NCI-H1694 (cell line): ENCODE results near the gene MYCBP.
A peak's percentile ranks its signal among the peaks of the same experiment; 100 is the strongest.
"Not testable (repeated sequence)": the region's sequence is repeated elsewhere in the genome, so short reads cannot be mapped to it uniquely, and the experiment has no call there.

Experiments used
- DNase-seq: peaks from one replicate; lab custom pipeline; 2025; lab: John Stamatoyannopoulos, UW

The MYCBP gene, protein sequence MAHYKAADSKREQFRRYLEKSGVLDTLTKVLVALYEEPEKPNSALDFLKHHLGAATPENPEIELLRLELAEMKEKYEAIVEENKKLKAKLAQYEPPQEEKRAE

DNA sequence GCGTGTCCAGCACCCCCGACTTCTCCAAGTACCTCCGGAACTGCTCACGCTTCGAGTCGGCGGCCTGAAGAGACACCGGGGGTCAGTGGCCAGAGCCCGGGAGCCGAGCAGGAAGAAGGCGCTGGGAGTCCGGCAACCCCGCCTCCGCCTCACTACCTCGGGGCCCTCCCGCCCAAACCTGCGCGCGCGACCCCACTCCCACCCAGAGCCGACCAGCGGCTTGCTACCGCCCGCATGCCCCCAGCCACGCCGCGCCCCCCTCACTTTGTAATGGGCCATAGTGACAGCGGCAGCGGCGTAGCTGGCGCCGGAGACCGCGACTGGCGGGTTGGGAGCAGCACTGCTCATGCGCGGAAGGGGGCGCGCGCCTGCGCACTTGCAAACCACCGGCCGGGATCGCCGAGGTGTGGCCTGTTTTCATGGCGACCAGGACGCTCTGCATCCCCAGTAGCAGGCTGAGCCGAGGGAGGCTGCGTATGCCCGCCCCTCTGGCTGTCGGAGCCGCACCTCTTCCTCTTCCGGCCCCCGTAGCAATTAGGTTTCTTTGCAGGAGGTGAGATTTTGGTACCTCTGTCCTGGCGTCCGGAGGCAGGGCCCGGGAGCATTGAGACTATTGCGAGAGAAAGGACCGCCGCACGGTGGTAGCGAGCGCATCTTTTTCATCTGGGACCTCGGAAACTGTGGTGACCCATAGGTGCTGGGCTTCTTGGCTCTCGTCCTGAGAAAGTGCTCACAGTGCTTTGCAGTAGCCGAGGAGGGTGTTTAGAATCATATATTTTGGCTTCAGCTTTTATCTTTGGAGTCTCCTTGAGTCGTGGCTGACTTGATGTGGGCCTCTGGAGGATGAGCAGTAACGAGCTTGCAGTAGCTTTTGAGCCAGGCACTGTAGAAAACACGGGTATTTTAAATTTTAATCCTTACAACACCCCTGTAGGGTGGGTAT, at the start of gene MYCBP:
Gene MYCBP (minus strand): TSS at position 322 of the 943 bp plus-strand sequence. CDS start 43 bp downstream, at position 279.
- DNase-seq, result peak; percentile 83

DNA sequence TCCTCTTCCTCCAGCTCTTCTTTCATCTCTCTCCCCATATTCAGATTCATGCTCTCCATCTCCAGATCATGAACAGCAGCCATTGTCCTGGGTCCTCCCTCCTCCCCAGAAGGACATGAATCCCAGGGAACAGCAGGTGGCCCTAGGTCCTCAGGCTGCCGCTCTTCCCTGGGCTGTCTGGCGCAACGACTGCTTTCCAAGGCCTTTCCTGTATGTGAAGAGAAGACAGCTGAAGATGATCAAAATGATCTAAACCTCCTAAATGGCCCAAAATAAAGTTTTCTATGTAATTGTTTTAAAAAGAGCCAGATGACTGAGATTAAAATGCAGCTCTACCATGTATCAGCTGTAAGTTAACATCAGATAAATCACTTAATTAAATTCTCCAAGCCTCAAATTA, 46.0 kb upstream of the MYCBP start:
- DNase-seq, result no peak

DNA sequence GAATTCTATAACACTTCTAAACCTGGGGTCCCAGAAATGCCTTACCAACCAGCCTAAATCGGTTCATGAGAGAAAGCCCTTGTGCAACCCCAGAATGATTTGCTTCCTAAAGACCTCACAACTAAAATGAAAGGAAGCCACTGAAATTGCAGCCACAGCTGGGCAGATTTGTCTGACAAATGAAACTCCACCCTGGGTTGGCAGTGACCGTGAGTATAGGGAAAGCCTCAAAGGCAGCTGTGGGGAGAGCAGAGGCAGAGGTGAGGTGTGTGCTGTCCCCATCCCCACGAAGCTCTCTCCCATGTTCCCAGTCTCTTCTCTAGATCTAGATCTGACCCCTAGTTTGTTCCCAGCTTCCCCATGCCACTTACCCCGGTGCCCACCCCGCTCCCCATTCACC, 45.4 kb upstream of the MYCBP start:
- no peak for DNase-seq

DNA sequence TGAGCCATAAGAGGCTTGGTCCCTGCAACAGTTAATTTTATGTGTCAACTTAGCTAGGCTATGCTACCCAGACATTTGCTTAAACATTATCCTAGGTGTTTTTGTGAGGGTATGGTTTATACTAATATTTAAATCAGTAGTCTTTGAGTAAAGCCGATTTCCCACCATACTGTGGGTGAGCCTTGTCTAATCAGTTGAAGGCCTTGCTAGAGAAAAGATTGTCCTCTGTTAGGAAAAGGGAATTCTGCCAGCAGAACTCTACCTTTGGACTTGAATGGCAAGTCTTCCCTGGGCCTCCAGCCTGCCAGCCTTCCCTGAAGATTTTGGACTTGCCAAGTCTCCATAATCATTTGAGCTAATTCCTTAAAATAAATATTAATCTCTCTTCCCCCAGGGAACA, 44.6 kb upstream of the MYCBP start:
- DNase-seq, result no peak

DNA sequence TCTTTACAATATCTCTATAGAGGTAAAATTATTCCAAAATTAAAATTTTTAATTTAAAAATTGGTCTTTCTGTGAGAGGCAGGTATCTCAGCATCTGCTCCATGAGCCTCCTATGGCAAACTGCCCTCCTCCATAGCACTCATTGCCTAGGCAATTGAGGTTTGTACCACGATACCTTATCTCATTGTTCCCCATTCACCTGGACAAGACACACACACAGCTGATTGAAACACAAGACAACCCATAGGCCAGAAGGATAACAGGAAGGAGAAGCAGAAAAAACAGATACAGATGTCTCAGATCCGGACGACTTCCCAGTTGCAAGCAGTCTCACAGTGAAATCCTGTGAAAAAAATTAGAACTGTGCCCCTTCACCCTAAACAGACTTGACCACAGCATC, 44.2 kb upstream of the MYCBP start:
- DNase-seq, result no peak

DNA sequence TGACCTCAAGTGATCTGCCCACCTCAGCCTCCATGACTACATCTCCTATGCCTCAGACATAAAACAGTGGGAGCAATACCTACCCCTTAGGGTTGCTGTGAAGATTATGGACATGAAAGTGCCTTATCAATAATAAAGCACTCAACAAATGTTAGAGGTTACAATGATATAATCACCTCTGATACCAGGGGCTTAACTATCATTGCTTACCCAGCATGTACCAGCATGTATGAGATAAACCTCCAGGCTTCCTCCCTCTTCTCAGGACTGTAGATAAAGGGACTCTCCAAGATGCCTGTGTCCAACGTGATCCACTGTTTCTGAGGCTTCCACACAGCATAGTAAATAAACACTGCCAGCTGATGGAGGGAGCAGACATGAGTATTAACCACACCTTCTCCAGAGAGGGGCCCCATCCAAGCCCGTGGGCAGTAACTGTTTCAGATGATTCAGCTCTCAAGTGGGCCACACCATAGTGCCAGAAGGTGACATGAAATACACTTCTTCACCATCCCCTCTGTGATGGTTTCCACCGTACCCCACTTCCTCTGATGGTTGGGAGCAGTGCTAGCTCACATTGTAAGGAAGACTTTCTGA, 42.3 kb upstream of the MYCBP start:
- DNase-seq, result no peak

DNA sequence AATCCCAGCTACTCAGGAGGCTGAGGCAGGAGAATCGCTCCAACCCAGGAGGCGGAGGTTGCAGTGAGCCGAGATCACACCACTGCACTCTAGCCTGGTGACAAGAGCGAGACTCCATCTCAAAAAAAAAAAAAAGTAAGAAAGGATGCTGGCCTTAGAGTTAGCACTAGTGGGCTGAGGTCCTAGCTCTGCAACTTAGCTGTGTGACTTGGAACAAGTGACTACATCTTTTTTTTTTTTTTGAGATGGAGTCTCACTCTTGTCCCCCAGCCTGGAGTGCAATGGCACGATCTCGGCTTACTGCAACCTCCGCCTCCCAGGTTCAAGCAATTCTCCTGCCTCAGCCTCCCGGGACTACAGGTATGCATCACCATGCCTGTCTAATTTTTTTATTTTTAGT, 41.8 kb upstream of the MYCBP start:
- DNase-seq, result not testable (repeated sequence)

DNA sequence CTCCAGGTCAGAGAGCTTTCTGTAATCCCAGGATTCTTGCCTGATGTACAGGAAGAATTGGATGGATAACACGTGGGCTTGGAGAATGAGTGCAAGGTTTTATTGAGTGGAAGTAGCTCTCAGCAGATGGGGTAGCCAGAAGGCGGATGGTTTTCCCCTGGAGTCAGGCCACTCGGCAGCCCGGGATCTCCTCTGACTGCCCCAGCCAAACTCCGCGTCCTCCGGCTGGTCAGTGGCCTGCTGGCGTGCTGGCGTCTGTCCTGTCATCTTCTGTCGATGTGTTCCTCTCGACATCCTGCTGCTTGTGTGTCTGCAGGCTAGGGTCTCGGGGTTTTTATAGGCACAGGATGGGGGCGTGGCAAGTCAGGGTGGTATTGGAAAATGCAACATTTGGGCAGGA, 35.7 kb upstream of the MYCBP start:
- DNase-seq, result no peak

DNA sequence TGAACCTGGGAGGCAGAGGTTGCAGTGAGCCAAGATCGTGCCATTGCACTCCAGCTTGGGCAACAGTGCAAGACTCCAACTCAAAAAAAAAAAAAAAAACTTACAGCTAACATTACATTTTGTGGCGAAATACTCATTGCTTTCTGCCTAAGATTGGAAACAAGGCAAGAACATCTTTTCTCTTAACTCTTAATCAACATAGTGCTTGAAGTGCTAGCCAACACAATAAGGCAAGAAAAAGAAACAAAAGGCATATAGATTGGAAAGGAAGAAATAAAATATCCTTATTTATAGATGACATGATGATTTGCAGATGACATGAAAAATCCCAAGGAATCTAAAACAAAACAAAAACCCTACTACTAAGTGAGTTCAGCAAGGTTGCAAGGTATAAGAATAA, 32.8 kb upstream of the MYCBP start:
- no peak for DNase-seq

DNA sequence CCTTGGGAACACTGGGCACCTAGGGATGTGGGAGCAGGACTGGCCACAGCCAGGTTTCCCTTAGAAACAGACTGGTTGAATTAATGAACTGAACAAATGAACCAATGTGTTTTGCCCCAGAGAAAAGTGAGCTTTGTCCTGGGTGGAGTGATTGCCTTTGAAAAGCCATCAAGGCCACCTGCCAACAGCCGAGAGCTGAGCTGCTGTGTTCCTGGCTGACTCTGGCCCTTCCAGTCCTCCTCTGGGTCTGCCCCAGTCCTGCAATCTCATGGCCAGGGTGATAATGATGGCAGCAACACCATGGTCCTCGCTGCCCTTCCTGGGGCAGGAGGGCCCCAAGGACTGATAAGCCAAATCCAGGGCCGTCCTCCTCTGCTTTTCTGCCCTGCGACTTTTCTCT, 26.4 kb upstream of the MYCBP start:
- DNase-seq, result no peak

DNA sequence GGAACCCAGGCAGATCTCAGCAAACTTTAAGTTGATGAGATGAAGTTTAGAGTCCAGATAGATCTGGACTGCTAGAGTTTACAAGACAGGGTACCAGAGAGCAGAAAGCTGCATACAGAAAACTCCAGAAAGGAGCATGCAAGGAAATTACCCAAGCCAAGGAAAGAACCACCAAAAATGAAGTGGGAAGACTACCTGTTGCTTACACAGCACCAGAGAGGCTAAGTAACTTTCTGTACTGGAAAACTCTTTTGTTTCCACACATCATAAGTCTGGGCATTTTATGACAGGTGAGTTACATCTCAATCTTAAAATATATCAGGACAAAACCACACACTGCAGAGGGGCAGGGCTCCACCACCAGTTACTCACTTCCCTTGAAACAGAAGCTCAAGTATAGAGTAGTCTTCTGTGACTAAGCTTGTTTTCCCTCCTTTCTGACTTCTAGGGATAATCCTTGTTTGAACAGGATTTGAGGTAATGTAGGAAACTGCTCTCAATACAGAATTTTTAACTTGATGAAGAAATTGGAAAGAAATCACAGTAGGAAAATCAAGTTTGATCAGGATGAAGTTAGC, 25.6 kb upstream of the MYCBP start:
- DNase-seq, result no peak

DNA sequence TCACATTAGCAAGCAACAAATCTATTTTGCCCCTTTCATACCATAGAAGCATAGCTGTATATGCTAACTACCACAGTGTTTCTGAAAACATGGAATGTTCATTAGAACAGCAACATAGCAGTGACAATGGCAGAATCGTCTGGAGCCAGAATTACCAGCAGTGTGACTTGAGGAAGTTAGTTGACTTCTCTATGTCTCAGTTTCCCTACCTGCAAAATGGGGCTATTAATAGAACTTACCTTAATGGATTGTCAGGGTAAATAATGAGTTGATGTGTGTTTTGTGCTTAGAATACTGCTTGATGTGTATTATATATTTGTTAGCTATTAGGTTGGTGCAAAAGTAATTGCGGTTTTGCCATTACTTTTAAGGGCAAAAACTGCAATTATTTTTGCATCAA, 23.0 kb upstream of the MYCBP start:
- DNase-seq, result no peak

DNA sequence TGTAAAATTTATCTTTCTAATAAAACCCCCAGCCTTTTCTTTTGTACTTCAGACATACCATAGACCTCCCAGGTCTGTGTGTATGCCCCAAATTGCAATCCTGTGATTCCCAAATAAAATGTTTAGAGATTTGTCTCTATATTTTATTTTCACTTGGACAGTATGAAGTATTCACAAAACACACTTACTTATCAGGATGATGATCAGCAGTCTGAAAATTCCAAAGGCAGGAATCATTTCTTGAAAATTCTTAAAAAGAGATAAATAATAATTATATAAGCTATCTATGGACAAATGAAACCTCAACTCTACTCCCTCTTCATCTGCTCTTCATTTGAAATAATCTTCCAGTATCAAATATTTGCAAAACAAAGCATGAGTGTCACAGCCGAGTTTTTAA, 19.8 kb upstream of the MYCBP start:
- DNase-seq, result no peak

DNA sequence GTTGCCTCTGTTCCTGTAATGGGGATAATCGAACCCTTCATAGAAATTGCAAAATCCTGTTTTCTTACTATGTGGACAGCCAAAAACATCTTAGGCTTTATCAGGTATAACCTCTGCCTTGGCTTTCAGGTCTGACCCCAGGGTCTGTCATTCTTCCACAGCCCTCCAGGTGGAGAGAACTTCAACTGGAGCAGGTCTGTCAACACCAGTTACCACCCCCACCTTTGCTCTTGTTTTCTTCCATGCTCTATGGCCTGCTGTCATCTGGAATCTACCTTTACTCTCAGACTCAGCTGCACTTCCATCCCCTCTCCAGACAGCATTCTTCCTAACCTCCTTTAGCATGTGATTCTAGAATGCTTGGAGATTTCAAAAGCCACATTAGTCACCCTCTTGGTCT, 18.6 kb upstream of the MYCBP start:
- DNase-seq, result no peak

DNA sequence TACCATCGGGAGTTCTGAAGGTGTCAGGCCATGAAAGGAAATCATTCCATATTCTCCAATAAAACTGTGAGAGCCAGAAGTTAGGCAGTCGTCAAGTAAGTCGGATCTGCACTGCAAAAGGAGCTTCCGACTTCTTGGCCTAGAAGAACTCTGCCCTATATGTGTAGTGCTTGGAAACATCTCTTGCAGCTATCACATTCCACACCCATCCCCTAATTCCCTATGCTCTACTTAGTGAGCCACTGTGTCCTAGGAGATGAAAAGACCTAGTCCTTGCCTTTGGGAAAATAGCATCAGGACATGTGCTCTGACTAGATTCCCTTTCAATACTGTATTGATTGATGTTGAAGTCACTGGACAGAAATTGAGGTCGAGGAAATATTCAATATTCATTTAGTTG, 16.4 kb upstream of the MYCBP start:
- DNase-seq, result no peak

DNA sequence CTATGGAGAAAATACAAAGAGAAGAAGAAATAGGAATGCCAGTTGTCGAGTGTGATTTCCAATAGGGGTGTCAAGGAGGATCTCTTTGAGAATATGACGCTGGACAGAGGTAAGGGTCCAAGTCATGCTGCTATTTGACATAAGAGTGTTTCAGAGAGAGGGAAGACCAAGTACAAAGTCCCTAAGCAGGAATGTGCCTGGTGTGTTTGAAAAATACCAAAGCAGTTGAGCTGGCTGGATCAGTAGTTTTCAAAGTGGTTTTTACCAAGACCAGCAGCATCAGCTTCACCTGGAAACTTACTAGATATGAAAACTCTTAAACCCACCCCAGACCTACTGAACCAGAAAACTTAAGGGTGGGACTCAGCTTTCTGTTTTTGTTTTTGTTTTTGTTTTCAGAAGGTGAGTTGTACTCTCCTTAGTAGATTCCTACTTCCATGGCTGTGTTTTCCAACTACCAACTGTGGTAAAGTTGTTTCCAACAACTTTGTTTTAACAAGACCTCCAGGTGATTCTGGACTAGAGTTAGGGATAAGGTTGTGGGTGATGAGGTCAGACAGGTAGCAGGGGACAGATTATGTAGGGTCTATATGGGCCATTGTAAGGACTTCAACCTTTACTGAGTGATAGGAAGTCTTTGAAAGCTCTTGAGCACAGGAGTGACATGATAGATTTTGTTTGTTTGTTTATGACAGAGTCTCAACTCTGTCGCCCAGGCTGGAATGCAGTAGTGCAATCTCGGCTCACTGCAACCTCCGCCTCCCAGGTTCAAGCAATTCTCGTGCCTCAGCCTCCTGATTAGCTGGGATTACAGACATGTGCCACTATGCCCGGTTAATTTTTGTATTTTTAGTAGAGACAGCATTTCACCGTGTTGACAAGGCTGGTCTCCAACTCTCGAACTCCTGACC, 15.5 kb upstream of the MYCBP start:
- no peak for DNase-seq

DNA sequence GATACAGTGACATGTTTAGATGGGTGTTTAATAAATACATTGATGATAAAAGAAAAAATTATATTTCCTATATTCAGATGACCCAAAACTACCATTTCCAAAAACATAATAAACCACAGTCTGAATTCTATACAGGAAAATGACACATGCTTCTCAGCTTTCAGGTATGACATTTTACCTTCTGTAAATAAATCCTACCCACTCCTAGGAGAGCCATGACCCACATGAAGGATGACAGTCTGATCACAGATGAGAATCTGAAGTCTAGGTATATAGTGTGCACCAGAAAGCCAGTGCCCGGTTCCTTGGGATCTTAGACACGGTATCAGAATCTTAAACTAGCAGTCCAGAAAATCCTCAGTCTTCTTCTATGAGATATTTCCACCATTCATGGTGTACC, 11.9 kb upstream of the MYCBP start:
- no peak for DNase-seq

DNA sequence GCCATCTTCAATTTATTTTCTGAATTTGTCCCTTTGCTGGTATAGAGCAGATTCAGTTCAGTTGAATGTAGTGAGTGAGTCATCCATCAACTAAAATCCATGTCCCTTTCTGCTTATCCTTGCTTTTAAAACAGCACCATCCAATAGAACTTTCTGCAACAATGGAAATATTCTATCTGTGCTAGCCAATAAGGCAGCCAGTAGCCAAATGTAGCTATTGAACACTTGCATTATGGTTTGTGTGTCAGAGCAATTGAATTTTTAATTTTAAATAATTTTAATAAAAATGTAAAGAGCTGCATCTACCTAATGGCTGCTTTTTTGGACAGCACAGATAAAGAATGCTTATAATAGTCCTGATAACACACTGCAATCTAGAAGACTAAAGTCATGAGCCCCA, 8.3 kb upstream of the MYCBP start, which contains the start of gene GJA9:
Gene GJA9 (minus strand): TSS at position 101 of the 400 bp plus-strand sequence. CDS start 5,489 bp downstream, outside the sequence.
- DNase-seq, result no peak

DNA sequence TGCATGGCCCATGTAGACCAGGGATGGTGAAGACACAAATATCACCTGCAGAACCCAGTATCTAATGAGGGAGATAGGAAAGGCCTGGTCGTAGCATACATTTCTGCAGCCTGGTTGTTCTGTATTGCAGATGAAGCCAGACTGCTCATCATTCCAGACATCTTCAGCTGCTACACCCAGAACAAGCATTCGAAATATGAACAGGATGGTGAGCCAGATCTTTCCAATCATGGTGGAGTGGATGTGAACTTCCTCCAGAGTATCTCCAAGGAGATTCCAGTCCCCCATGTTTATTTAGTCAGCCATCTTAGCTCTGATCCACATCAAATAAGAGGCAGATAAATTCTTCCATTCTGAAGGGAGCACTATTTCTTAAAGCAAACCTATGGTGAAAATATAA, 2.7 kb upstream of the MYCBP start:
- no peak for DNase-seq

DNA sequence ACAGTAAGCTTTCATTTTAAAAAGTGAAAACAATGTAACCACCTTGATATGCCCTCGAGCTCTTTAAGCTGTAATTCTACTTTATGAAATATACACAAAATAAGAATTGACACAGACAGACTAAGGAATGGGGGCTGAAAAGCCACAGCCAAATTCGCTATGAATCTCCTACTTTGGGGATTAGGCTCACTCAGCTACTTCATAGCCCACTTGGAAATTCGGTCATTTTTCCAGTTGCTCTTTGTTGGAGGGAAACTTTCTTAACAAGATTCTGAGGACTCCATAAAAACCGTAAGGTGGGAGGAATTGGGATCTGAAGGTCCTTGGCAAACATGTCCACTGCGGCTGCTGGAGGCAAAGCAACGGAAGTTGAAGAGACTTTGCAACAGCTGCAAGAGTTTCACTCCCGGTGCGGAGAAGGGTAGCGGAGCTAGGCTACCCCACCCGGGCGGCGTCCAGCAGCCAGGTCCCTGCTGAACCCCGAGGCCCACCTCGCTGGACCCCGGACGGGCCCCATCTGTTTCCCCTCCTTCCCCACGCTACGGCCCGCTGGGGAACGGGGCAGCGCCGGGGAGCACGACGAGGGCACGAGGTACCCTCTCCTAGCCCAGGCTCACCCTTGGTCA, 634 bp downstream of the MYCBP start:
- no peak for DNase-seq

DNA sequence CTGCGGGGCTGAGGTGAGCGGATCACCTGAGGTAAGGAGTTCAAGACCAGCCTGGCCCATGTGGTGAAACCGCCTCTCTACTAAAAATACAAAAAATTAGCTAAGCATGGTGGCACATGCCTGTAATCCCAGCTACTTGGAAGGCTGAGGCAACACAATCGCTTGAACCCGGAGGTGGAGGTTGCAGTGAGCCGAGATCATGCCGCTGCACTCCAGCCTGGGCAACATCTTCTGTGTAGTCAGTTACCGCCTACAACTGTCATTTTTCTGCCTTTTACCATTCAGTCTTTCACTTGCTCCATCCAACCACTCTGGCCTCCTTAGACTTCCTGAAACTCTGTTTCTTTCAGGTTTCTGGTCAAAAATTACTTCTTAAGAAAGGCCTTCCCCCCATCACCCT, 2.2 kb downstream of the MYCBP start:
- no peak for DNase-seq
